A549 treated with RU486 at 1 μM for 4 hours (cell line): ENCODE measurements around the gene C15orf62. TPM values are rescaled to one million over a fixed set of nuclear protein-coding genes. Genes with fewer than 3 reads are reported as not detected.

Experiments used
- total RNA-seq: library from RNA; stranded (reverse); fragments of 200-300 nt; extraction: Qiagen RNA extraction; gene quantifications from 5 replicates; pipeline ENCODE4 v1.2.3, GENCODE V29; 2022; ENCODE audit warnings: low read depth

Gene C15orf62, protein sequence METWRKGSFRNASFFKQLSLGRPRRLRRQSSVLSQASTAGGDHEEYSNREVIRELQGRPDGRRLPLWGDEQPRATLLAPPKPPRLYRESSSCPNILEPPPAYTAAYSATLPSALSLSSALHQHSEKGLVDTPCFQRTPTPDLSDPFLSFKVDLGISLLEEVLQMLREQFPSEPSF
- total RNA-seq: 0.05 to 0.10 TPM (median 0.07 TPM) in 4 of 5 replicates, not detected in the other

DNA sequence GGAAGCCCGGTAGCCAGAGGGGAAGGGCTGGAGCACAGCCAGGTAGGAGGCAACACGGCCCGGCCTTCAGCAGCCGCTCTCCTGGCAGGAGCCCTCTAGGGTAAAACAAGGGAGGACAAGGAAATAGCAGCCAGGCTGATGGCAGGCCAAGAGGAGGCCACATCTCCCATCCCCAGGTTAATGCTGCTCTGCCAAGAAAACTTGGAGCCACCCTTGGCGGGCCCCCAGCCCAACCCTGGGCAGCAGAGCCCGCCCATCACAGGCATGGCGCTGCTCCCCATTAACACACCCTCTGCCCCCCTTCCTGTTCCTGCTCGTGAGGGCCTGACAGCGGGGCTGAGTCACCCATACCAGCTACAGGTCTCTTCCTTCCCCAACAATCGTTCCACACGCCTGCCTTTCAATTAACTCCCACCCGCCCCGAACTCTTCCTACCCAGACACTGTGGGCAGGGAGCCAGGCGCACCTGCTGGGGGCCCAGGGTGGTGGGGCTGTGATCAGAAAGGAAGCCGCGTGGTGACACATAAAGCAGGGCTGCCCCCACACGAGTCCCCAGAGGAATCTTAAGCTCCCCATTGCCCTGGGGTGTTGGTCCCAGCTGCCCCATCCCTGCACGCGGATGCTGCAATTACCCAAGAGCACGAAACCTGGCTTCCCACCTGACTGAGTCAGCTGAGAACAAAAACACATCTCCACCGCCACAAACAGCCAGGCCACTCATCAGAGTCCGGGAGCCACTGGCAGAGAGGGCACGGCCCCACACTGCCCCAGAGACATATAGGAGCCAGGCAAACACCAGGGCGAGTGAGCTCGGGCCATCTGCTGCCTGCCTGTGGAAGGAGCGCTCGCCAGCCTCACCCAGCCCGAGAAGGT is at the start of gene C15orf62:
Gene C15orf62, plus strand, starts transcription at position 707 of the 873 bp plus-strand sequence. CDS start 516 bp downstream, outside the sequence.

DNA sequence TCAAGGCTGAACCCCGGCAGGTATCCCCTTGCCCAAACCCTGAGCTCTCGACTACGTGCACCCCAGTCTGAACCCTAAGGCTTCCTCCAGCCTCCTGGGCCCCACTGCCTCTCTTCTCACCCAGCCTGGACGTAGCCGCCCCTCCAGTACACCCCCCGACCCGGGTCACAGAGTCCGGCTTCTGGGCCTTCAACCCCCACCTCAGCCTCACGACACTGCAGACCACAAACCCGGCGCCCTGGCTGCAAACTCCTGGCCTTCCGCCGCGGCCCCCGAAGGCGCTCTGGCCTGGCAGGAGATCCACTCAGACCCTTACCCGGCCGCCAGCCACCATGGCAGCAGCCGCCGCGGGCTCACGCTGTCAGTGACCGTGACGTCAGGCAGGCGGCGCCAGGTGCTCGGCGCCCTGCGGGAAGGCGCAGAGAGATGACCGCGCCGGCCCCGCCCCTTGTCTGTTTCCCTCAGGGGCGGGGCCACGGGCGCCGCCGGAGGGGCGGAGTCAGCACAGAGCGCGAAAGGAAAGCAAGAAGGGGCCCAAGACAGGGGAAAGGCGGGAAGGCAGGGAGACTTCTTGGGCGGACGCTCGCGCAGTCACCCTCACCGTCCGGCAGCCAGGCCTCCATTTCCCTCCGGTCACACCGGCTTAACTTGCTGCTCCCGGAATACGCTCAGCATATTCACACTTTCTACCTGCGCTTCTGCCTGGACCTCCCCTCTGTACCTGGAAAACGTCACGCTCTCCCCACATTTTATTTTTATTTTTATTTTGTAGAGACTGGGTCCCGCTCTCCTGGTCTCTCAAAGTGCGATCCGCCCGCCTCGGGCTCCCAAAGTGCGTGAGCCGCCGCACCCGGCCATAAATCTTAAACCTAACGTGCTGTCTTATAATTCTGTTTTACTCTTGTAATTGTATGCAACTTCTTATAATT is 14.6 kb upstream of the C15orf62 start, which contains the start of gene RMDN3:
Gene RMDN3, minus strand, starts transcription at position 372 of the 929 bp plus-strand sequence. CDS start 471 bp downstream, outside the sequence.

DNA sequence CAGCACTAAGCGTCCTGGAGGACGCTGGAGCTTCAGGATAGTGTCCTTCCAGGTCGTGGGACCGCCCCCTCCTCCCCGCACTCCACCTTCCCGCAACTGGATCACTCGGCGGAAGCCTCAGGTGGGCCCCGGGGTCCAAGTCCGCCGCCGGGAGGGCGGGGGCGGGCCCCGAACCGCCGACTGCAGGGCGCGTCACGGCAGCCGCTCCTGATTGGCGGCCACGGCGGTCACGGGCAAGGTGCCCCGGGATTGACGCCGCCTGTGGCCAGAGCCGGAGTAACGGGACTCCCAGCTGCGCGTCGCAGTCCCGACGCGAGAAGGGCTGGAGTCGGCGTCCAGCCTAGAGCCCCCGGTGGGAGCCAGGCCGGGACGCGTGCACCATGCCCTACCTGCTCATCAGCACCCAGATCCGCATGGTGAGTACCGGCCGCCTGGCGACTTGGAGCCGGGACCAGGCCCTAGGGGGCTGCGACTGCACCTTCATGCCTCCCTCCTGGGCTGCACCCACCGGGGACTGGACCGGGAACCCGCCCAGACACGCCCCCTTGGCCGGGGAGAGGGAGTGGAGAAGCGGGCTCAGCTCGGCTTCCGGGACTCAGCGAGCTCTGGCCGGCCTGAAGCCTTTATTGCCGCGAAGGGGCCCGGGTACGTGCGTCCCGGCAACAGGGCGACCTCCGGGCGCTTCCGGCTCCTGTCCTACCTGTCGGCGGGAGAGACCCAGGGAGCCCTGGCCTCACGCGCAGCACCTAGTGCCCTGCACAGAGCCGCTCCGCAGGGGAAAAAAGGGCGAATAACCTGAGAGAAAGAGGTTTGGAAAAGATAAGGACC is 5.8 kb upstream of the C15orf62 start, which contains the start of gene GCHFR:
Gene GCHFR, plus strand, starts transcription at position 268 of the 828 bp plus-strand sequence. Its CDS starts 113 bp downstream, at position 381.

DNA sequence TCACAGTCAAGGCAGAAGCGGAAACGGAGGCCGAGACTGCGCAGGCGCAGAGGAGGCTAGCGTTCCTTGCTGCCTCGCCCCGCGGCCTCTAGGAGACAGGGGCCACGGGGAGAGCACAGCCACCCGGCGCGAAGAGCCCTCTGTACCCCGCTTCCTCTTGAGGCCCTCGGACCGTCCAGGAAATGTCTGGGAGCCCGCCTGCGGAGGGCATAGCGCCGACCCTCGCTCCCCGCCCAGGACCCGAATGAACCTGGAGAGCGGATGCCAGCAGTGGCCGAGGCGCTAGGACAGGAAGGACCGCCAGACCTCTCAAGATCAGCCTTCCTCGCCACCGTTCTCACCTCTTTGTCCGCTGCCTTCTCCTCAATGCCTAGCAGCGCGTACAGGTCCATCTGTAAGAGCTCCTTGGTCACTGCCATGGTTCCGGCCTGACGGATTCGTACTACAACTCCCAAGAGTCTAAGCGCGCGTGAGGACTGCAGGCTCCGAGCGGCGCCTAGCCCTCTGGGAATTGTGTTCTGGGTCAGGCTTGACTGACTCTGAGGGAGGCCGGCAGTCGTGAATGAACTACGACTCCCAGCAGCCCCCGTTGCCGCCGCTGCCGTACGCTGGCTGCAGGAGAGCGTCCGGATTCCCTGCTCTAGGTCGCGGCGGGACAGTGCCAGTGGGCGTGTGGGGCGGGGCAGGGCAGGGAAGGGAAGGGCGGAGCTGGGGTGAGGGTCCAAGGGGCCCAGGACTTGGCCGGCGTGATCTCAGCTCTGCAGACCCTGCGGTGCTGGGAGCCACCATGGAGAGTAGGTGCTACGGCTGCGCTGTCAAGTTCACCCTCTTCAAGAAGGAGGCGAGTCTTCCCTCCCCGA is 37.5 kb downstream of the C15orf62 start, which contains the start of the genes DNAJC17 and ZFYVE19:
Gene DNAJC17, minus strand, starts transcription at position 446 of the 860 bp plus-strand sequence. Its CDS starts 27 bp downstream, at position 419.
Gene ZFYVE19, plus strand, starts transcription at position 62 of the 860 bp plus-strand sequence. Its CDS starts 501 bp downstream, at position 563.

Other genes starting within 250 kb of the C15orf62 start
- 12.9 to 25.4 TPM (median 15.4 TPM) in 5 replicates for gene CCDC32, start 204.9 kb upstream of the C15orf62 start, total RNA-seq
- gene RPUSD2, start 200.7 kb upstream of the C15orf62 start, total RNA-seq: 12.0 to 17.8 TPM (median 17.0 TPM) in 5 replicates
- 4.4 to 8.1 TPM (median 7.0 TPM) in 5 replicates for gene KNL1, start 175.7 kb upstream of the C15orf62 start, total RNA-seq
- gene RAD51, start 74.8 kb upstream of the C15orf62 start, total RNA-seq: 15.5 to 22.6 TPM (median 19.3 TPM) in 5 replicates
- 20.9 to 25.4 TPM (median 22.6 TPM) in 5 replicates for gene RMDN3, start 14.7 kb upstream of the C15orf62 start, total RNA-seq
- gene GCHFR, start 5.9 kb upstream of the C15orf62 start, total RNA-seq: 6.1 to 11.0 TPM (median 6.7 TPM) in 5 replicates
- 16.3 to 19.4 TPM (median 18.7 TPM) in 5 replicates for gene ZFYVE19, start 37.1 kb downstream of the C15orf62 start, total RNA-seq
- 21.9 to 28.6 TPM (median 27.2 TPM) in 5 replicates for gene DNAJC17, start 37.5 kb downstream of the C15orf62 start, total RNA-seq
- 0.28 to 0.38 TPM in 2 of 5 replicates, not detected in the others for gene PPP1R14D, start 58.7 kb downstream of the C15orf62 start, total RNA-seq
- gene SPINT1, start 74.1 kb downstream of the C15orf62 start, total RNA-seq: 0.87 to 1.5 TPM (median 1.1 TPM) in 5 replicates
- 4.7 to 7.6 TPM (median 6.4 TPM) in 5 replicates for gene RHOV, start 104.3 kb downstream of the C15orf62 start, total RNA-seq
- 19.3 to 25.4 TPM (median 23.0 TPM) in 5 replicates for gene VPS18, start 124.5 kb downstream of the C15orf62 start, total RNA-seq
- gene DLL4, start 159.4 kb downstream of the C15orf62 start, total RNA-seq: 0.35 to 0.81 TPM (median 0.67 TPM) in 5 replicates
- gene CHAC1, start 183.5 kb downstream of the C15orf62 start, total RNA-seq: 3.0 to 7.5 TPM (median 4.8 TPM) in 5 replicates